BLaER1 treated with 17β-estradiol and CSF1 and Interleukin-3, amounts not matched to agents 10 nM and 100 nM (cell line): ENCODE data around the gene USP34.
"Not testable (repeated sequence)": the region's sequence is repeated elsewhere in the genome, so short reads cannot be mapped to it uniquely, and the experiment has no call there.

Source experiments
- H3K27ac ChIP-seq, 11 experiments: shearing (Covaris generic); formaldehyde crosslinking; 2 replicates each; pipeline ENCODE4 v1.8.1; 2022
- H3K27me3 ChIP-seq, 11 experiments: shearing (Covaris generic); formaldehyde crosslinking; 2 replicates each; pipeline ENCODE4 v1.8.1; 2022
- H3K36me3 ChIP-seq, 11 experiments: shearing (Covaris generic); formaldehyde crosslinking; 2 replicates each; pipeline ENCODE4 v1.8.1; 2022
- H3K4me1 ChIP-seq, 10 experiments: shearing (Covaris generic); formaldehyde crosslinking; 2 replicates each; pipeline ENCODE4 v1.8.1; 2022
- H3K4me2 ChIP-seq, 11 experiments: shearing (Covaris generic); formaldehyde crosslinking; 2 replicates each; pipeline ENCODE4 v1.8.1; 2022
- H3K4me3 ChIP-seq, 10 experiments: shearing (Covaris generic); formaldehyde crosslinking; 2 replicates each; pipeline ENCODE4 v1.8.1; 2022
- H3K9ac ChIP-seq, 11 experiments: shearing (Covaris generic); formaldehyde crosslinking; 2 replicates each; pipeline ENCODE4 v1.8.1; 2022
- H3K9me3 ChIP-seq, 11 experiments: shearing (Covaris generic); formaldehyde crosslinking; replicated peaks in 1 of 11; 2 replicates each; pipeline ENCODE4 v1.8.1; 2022
- H4K20me1 ChIP-seq, 11 experiments: shearing (Covaris generic); formaldehyde crosslinking; 2 replicates each; pipeline ENCODE4 v1.8.1; 2022
- Cebpa-rat ChIP-seq, 11 experiments: shearing (Covaris generic); IDR thresholded peaks; 2 replicates each; pipeline ENCODE4 v1.8.1; 2022

Gene USP34

GRCh38 chr2:61218076-61218816 is 252.6 kb downstream of the USP34 start:
- Histone ChIP-seq H3K4me1 (no peaks in the 10 kb centered on the region), H3K9ac (no peak overlapping the region), H3K36me3 (peaks cover 84 to 100% (median 94%) of the 10 kb centered on the region in 11 experiments), H3K4me2 (no peak overlapping the region), H3K4me3 (no peak overlapping the region), H3K9me3 (no peaks in the 10 kb centered on the region), H4K20me1 (no peaks in the 10 kb centered on the region), H3K27ac (no peak overlapping the region), H3K27me3 (no peaks in the 10 kb centered on the region)
- no peak for TF ChIP-seq Cebpa-rat (IDR thresholded peaks at IDR 0.05)

GRCh38 chr2:61214171-61214570 is 256.7 kb downstream of the USP34 start:
- Histone ChIP-seq H4K20me1 (no peaks in the 10 kb centered on the region; a peak in 1 of 22 replicates), H3K9ac (no peak overlapping the region), H3K4me3 (no peak overlapping the region), H3K4me2 (no peak overlapping the region), H3K27me3 (no peaks in the 10 kb centered on the region), H3K27ac (no peak overlapping the region), H3K9me3 (no peaks in the 10 kb centered on the region), H3K4me1 (no peaks in the 10 kb centered on the region), H3K36me3 (peaks cover 72 to 100% (median 94%) of the 10 kb centered on the region in 11 experiments)
- TF ChIP-seq Cebpa-rat (IDR thresholded peaks at IDR 0.05): no peak

GRCh38 chr2:61210332-61210981 is 260.4 kb downstream of the USP34 start:
- H3K27me3 ChIP-seq: no peaks in the 10 kb centered on the region
- no peak overlapping the region for H3K27ac ChIP-seq
- no peaks in the 10 kb centered on the region for H3K9me3 ChIP-seq
- H3K4me3 ChIP-seq: no peak overlapping the region
- H3K36me3 ChIP-seq: peaks cover 85 to 100% (median 97%) of the 10 kb centered on the region in 11 experiments
- H3K4me1 ChIP-seq: no peaks in the 10 kb centered on the region
- TF ChIP-seq Cebpa-rat (IDR thresholded peaks at IDR 0.05): no peak
- no peaks in the 10 kb centered on the region; a peak in 1 of 22 replicates for H4K20me1 ChIP-seq
- no peak overlapping the region for H3K4me2 ChIP-seq
- no peak overlapping the region for H3K9ac ChIP-seq

- Histone ChIP-seq H3K4me1 (no peaks in the 10 kb centered on the region), H3K4me2 (no peak overlapping the region), H3K4me3 (no peak overlapping the region), H3K36me3 (peaks cover 92 to 100% (median 98%) of the 10 kb centered on the region in 11 experiments), H3K27me3 (no peaks in the 10 kb centered on the region), H3K9me3 (no peaks in the 10 kb centered on the region), H3K9ac (no peak overlapping the region), H4K20me1 (no peaks in the 10 kb centered on the region), H3K27ac (no peak overlapping the region)
- TF ChIP-seq Cebpa-rat (IDR thresholded peaks at IDR 0.05): no peak
Observed at GRCh38 chr2:61205132-61205531, 265.8 kb downstream of the USP34 start.

GRCh38 chr2:61196671-61197070 is 274.2 kb downstream of the USP34 start:
- Histone ChIP-seq H3K9me3 (no peaks in the 10 kb centered on the region), H3K27me3 (no peaks in the 10 kb centered on the region), H4K20me1 (peaks cover 0 to 11% (median 0%) of the 10 kb centered on the region in 11 experiments; a peak in 1 of 22 replicates), H3K36me3 (peaks cover 73 to 99% (median 95%) of the 10 kb centered on the region in 11 experiments), H3K4me2 (no peak overlapping the region), H3K27ac (no peak overlapping the region), H3K9ac (no peak overlapping the region), H3K4me3 (no peak overlapping the region), H3K4me1 (peaks cover 0 to 12% (median 0%) of the 10 kb centered on the region in 10 experiments; a peak in 5 of 20 replicates)
- no peak for TF ChIP-seq Cebpa-rat (IDR thresholded peaks at IDR 0.05)

- not testable (repeated sequence) for H3K27me3 ChIP-seq, H3K9ac ChIP-seq, H3K4me3 ChIP-seq, H3K4me2 ChIP-seq, H3K27ac ChIP-seq, H3K9me3 ChIP-seq
- H3K4me1 ChIP-seq: peaks cover 0 to 12% (median 0%) of the 10 kb centered on the region in 10 experiments; a peak in 5 of 20 replicates
- peaks cover 73 to 98% (median 95%) of the 10 kb centered on the region in 11 experiments for H3K36me3 ChIP-seq
- H4K20me1 ChIP-seq: peaks cover 0 to 15% (median 0%) of the 10 kb centered on the region in 11 experiments; a peak in 1 of 22 replicates
Observed at GRCh38 chr2:61194646-61195045, 276.2 kb downstream of the USP34 start.

GRCh38 chr2:61193670-61194561 is 277.0 kb downstream of the USP34 start:
- Histone ChIP-seq H3K4me1 (peaks cover 0 to 12% (median 0%) of the 10 kb centered on the region in 10 experiments; a peak in 5 of 20 replicates), H3K36me3 (peaks cover 74 to 98% (median 95%) of the 10 kb centered on the region in 11 experiments), H3K4me3 (no peak overlapping the region), H3K27me3 (no peaks in the 10 kb centered on the region), H3K9me3 (no peaks in the 10 kb centered on the region), H3K27ac (no peak overlapping the region), H3K9ac (no peak overlapping the region), H3K4me2 (peak overlapping the region in 1 of 11 experiments; percentile 18; a peak in 1 of 22 replicates), H4K20me1 (peaks cover 0 to 15% (median 0%) of the 10 kb centered on the region in 11 experiments; a peak in 2 of 22 replicates)
- no peak for TF ChIP-seq Cebpa-rat (IDR thresholded peaks at IDR 0.05)

GRCh38 chr2:61187085-61187484 is 283.8 kb downstream of the USP34 start:
- TF ChIP-seq Cebpa-rat (IDR thresholded peaks at IDR 0.05): no peak
- Histone ChIP-seq H3K27ac (no peak overlapping the region), H3K9me3 (no peaks in the 10 kb centered on the region; a peak in 1 of 22 replicates), H3K4me1 (peaks cover 7% of the 10 kb centered on the region in 10 experiments), H3K4me2 (no peak overlapping the region), H3K36me3 (peaks cover 96 to 100% (median 99%) of the 10 kb centered on the region in 11 experiments), H4K20me1 (peaks cover 0 to 46% (median 33%) of the 10 kb centered on the region in 11 experiments; a peak in 17 of 22 replicates), H3K9ac (no peak overlapping the region), H3K4me3 (no peak overlapping the region), H3K27me3 (no peaks in the 10 kb centered on the region)
